HEK293 (cell line): Measurements from ENCODE around the gene RFX4.

ENCODE experiments used
- CTCF ChIA-PET: fragments of 350-600 bp; formaldehyde crosslinking; extraction: SDS; loops from one replicate; lab custom pipeline; 2021; ENCODE audit warnings: antibody characterized with exemption; lab: Yijun Ruan, JAX
- POLR2A ChIA-PET: fragments of 300-600 bp; formaldehyde crosslinking; extraction: SDS; loops from one replicate; lab custom pipeline; 2020; ENCODE audit warnings: antibody characterized with exemption, inconsistent platforms; lab: Yijun Ruan, JAX
- H3K27ac ChIP-seq: fragments of 200-500 bp; sonication (Bioruptor generic); 2 replicates; pipeline ENCODE4 v1.5.1; 2014; ENCODE audit warnings: low read depth, low read length, control low read depth, inconsistent platforms; ENCODE audit errors: extremely low read depth
- H3K36me3 ChIP-seq, 2 experiments: fragments of 200-500 bp in 1 of 2; sonication (Bioruptor generic) in 1 of 2; 1 replicate in 1 of 2; 2 replicates in 1 of 2; pipeline ENCODE4 v1.5.1; 2014 to 2017; ENCODE audit warnings: inconsistent platforms in 2 of 2, low read length in 2 of 2; ENCODE audit not compliant: control insufficient read depth in 2 of 2, insufficient read depth in 1 of 2
- H3K4me1 ChIP-seq: fragments of 200-500 bp; sonication (Bioruptor generic); 2 replicates; pipeline ENCODE4 v1.5.1; 2014; ENCODE audit warnings: mild to moderate bottlenecking, low read length, inconsistent platforms; ENCODE audit not compliant: control insufficient read depth, insufficient read depth
- H3K4me3 ChIP-seq: 2 replicates; pipeline ENCODE4 v1.5.1; 2011; ENCODE audit warnings: low read depth, mild to moderate bottlenecking, control low read depth, low read length, moderate library complexity
- H3K9me3 ChIP-seq: fragments of 200-500 bp; sonication (Bioruptor generic); 2 replicates; pipeline ENCODE4 v1.5.1; 2014; ENCODE audit warnings: low read depth, low read length, inconsistent platforms; ENCODE audit not compliant: control insufficient read depth, insufficient read depth
- CTCF ChIP-seq: fragments of 450-650 bp; formaldehyde crosslinking; IDR thresholded peaks from 2 replicates; pipeline ENCODE4 v1.5.1; 2016; ENCODE audit warnings: missing biosample characterization, missing genetic modification characterization
- HOXD13 ChIP-seq: sonication (generic); formaldehyde crosslinking; IDR thresholded peaks from 2 replicates; pipeline ENCODE4 v1.8.0; 2022; ENCODE audit warnings: missing genetic modification reagents, borderline replicate concordance
- MEIS1 ChIP-seq: sonication (generic); formaldehyde crosslinking; IDR thresholded peaks from 2 replicates; pipeline ENCODE4 v1.8.1; 2022; ENCODE audit warnings: missing genetic modification reagents, mild to moderate bottlenecking, borderline replicate concordance
- OSR2 ChIP-seq: fragments of 450-650 bp; formaldehyde crosslinking; IDR thresholded peaks from 2 replicates; pipeline ENCODE4 v1.5.1; 2016; ENCODE audit warnings: missing biosample characterization, missing genetic modification characterization
- SALL2 ChIP-seq: fragments of 450-650 bp; formaldehyde crosslinking; IDR thresholded peaks from 2 replicates; pipeline ENCODE4 v1.5.0; 2017; ENCODE audit warnings: missing biosample characterization, mild to moderate bottlenecking, missing genetic modification characterization, borderline replicate concordance
- SCRT2 ChIP-seq: fragments of 450-650 bp; formaldehyde crosslinking; IDR thresholded peaks from 2 replicates; pipeline ENCODE4 v1.5.1; 2016; ENCODE audit warnings: missing biosample characterization, missing genetic modification characterization
- SP3 ChIP-seq: fragments of 450-650 bp; formaldehyde crosslinking; IDR thresholded peaks from 2 replicates; pipeline ENCODE4 v1.5.1; 2016; ENCODE audit warnings: missing biosample characterization, missing genetic modification characterization
- YY1 ChIP-seq: fragments of 450-650 bp; formaldehyde crosslinking; IDR thresholded peaks from 2 replicates; pipeline ENCODE4 v1.5.1; 2018; ENCODE audit warnings: missing biosample characterization, missing genetic modification characterization
- ZBTB17 ChIP-seq: fragments of 450-650 bp; formaldehyde crosslinking; IDR thresholded peaks from 2 replicates; pipeline ENCODE4 v1.5.1; 2016; ENCODE audit warnings: missing biosample characterization, missing genetic modification characterization
- ZBTB8A ChIP-seq: fragments of 450-650 bp; formaldehyde crosslinking; IDR thresholded peaks from 2 replicates; pipeline ENCODE4 v1.5.1; 2016; ENCODE audit warnings: missing biosample characterization, missing genetic modification characterization
- ZNF140 ChIP-seq: fragments of 450-650 bp; formaldehyde crosslinking; IDR thresholded peaks from 2 replicates; pipeline ENCODE4 v1.5.1; 2016; ENCODE audit warnings: missing biosample characterization, missing genetic modification characterization
- ZNF146 ChIP-seq: fragments of 450-650 bp; formaldehyde crosslinking; IDR thresholded peaks from 2 replicates; pipeline ENCODE4 v1.5.1; 2016; ENCODE audit warnings: missing biosample characterization, missing genetic modification characterization
- ZNF16 ChIP-seq: fragments of 450-650 bp; formaldehyde crosslinking; IDR thresholded peaks from 2 replicates; pipeline ENCODE4 v1.5.1; 2016; ENCODE audit warnings: low read depth, missing biosample characterization, missing genetic modification characterization
- ZNF174 ChIP-seq: fragments of 450-650 bp; formaldehyde crosslinking; IDR thresholded peaks from 2 replicates; pipeline ENCODE4 v1.5.0; 2017; ENCODE audit warnings: missing biosample characterization, mild to moderate bottlenecking, missing genetic modification characterization
- ZNF19 ChIP-seq: fragments of 450-650 bp; formaldehyde crosslinking; IDR thresholded peaks from 2 replicates; pipeline ENCODE4; 2016; ENCODE audit warnings: missing biosample characterization, missing genetic modification characterization, low read depth
- ZNF221 ChIP-seq: fragments of 450-650 bp; formaldehyde crosslinking; IDR thresholded peaks from 2 replicates; pipeline ENCODE4 v1.5.1; 2017; ENCODE audit warnings: missing biosample characterization, missing genetic modification characterization, borderline replicate concordance
- ZNF239 ChIP-seq: fragments of 450-650 bp; formaldehyde crosslinking; IDR thresholded peaks from 2 replicates; pipeline ENCODE4 v1.5.1; 2016; ENCODE audit warnings: missing biosample characterization, missing genetic modification characterization
- ZNF24 ChIP-seq: fragments of 450-650 bp; formaldehyde crosslinking; IDR thresholded peaks from 2 replicates; pipeline ENCODE4 v1.5.1; 2016; ENCODE audit warnings: missing biosample characterization, missing genetic modification characterization
- ZNF354C ChIP-seq: fragments of 450-650 bp; formaldehyde crosslinking; IDR thresholded peaks from 2 replicates; pipeline ENCODE4 v1.5.1; 2016; ENCODE audit warnings: missing biosample characterization, missing genetic modification characterization, low read depth, borderline replicate concordance
- ZNF362 ChIP-seq: fragments of 450-650 bp; formaldehyde crosslinking; IDR thresholded peaks from 2 replicates; pipeline ENCODE4 v1.5.1; 2016; ENCODE audit warnings: missing biosample characterization, missing genetic modification characterization
- ZNF366 ChIP-seq: fragments of 450-650 bp; formaldehyde crosslinking; conservative IDR thresholded peaks from 2 replicates; pipeline ENCODE4 v1.5.1; 2016; ENCODE audit warnings: missing biosample characterization, missing genetic modification characterization
- ZNF37A ChIP-seq: fragments of 450-650 bp; IDR thresholded peaks from 2 replicates; pipeline ENCODE4 v1.5.1; 2018; ENCODE audit warnings: missing biosample characterization, missing genetic modification characterization
- ZNF426 ChIP-seq: fragments of 450-650 bp; formaldehyde crosslinking; IDR thresholded peaks from 2 replicates; pipeline ENCODE4 v1.5.1; 2017; ENCODE audit warnings: missing biosample characterization, missing genetic modification characterization, mild to moderate bottlenecking, inconsistent platforms, moderate library complexity
- ZNF449 ChIP-seq: fragments of 450-650 bp; formaldehyde crosslinking; IDR thresholded peaks from 2 replicates; pipeline ENCODE4 v1.5.1; 2017; ENCODE audit warnings: missing biosample characterization, mild to moderate bottlenecking, missing genetic modification characterization, moderate library complexity
- ZNF530 ChIP-seq: fragments of 450-650 bp; formaldehyde crosslinking; IDR thresholded peaks from 2 replicates; pipeline ENCODE4 v1.5.1; 2016; ENCODE audit warnings: low read depth, missing biosample characterization, missing genetic modification characterization
- ZNF626 ChIP-seq: fragments of 450-650 bp; sonication (Bioruptor Pico); formaldehyde crosslinking; IDR thresholded peaks from 2 replicates; pipeline ENCODE4 v1.5.1; 2018; ENCODE audit warnings: missing biosample characterization, missing genetic modification characterization, inconsistent platforms
- ZNF791 ChIP-seq: fragments of 450-650 bp; formaldehyde crosslinking; IDR thresholded peaks from 2 replicates; pipeline ENCODE4 v1.5.1; 2016; ENCODE audit warnings: missing biosample characterization, missing genetic modification characterization
- ZNF837 ChIP-seq: fragments of 450-650 bp; formaldehyde crosslinking; IDR thresholded peaks from 2 replicates; pipeline ENCODE4 v1.5.1; 2016; ENCODE audit warnings: missing biosample characterization, missing genetic modification characterization
- ZSCAN16 ChIP-seq: fragments of 450-650 bp; formaldehyde crosslinking; IDR thresholded peaks from 2 replicates; pipeline ENCODE4 v1.5.1; 2016; ENCODE audit warnings: missing biosample characterization, missing genetic modification characterization
- ZSCAN30 ChIP-seq: fragments of 450-650 bp; IDR thresholded peaks from 2 replicates; pipeline ENCODE4 v1.5.1; 2018; ENCODE audit warnings: missing biosample characterization, mild to moderate bottlenecking, missing genetic modification characterization, moderate library complexity

The RFX4 gene

GRCh38 chr12:106551410-106551809 lies 31.4 kb upstream of the RFX4 start (continued):
- no peak for TF ChIP-seq SP3 (tag by site-specific recombination)
- no peak for TF ChIP-seq ZNF426 (tag by site-specific recombination)
- TF ChIP-seq YY1 (tag by site-specific recombination): no peak

GRCh38 chr12:106552228-106552627 lies 30.6 kb upstream of the RFX4 start:
- ChIA-PET POLR2A (no interaction called here), CTCF (interaction anchor here (0.6 kb wide), 1 partner anchor 290 kb away, joined by 3 read pairs; no protein-coding TSS in a partner anchor)
- H3K9me3 ChIP-seq: no peaks in the 10 kb centered on the region
- no peak overlapping the region for H3K27ac ChIP-seq
- H3K4me1 ChIP-seq: no peaks in the 10 kb centered on the region
- H3K36me3 ChIP-seq: no peaks in the 10 kb centered on the region
- H3K4me3 ChIP-seq: no peak overlapping the region
- TF ChIP-seq ZNF366 (tag by site-specific recombination) (no peak), ZNF146 (peak; percentile 81), ZNF140 (tag by site-specific recombination) (no peak)

GRCh38 chr12:106564678-106565329 lies 18.0 kb upstream of the RFX4 start:
- CTCF ChIA-PET: no interaction called here
- Histone ChIP-seq H3K36me3 (no peaks in the 10 kb centered on the region), H3K4me1 (no peaks in the 10 kb centered on the region), H3K27ac (no peak overlapping the region), H3K4me3 (no peak overlapping the region), H3K9me3 (no peaks in the 10 kb centered on the region)
- POLR2A ChIA-PET: no interaction called here
- TF ChIP-seq ZNF19 (tag by site-specific recombination) (no peak), SALL2 (tag by site-specific recombination) (no peak), ZNF174 (no peak), HOXD13 (no peak), ZNF449 (tag by site-specific recombination) (no peak), OSR2 (tag by site-specific recombination) (no peak), ZNF24 (no peak), ZNF626 (no peak), ZNF530 (tag by site-specific recombination) (no peak), ZSCAN16 (tag by site-specific recombination) (no peak), ZNF791 (no peak), ZNF221 (tag by site-specific recombination) (no peak), ZSCAN30 (tag by site-specific recombination) (no peak), ZBTB8A (tag by site-specific recombination) (no peak)

- H3K9me3 ChIP-seq: no peaks in the 10 kb centered on the region
- no peak overlapping the region for H3K4me3 ChIP-seq
- H3K36me3 ChIP-seq: no peaks in the 10 kb centered on the region
- H3K4me1 ChIP-seq: no peaks in the 10 kb centered on the region
- CTCF ChIA-PET: no interaction called here
- H3K27ac ChIP-seq: no peak overlapping the region
- POLR2A ChIA-PET: no interaction called here
- no peak for TF ChIP-seq ZNF837 (tag by site-specific recombination)
- TF ChIP-seq SCRT2 (tag by site-specific recombination): no peak
- no peak for TF ChIP-seq ZNF16 (tag by site-specific recombination)
- no peak for TF ChIP-seq ZBTB17 (tag by site-specific recombination)
- TF ChIP-seq ZNF140 (tag by site-specific recombination): no peak
- TF ChIP-seq ZNF354C (tag by site-specific recombination): no peak
- TF ChIP-seq CTCF: no peak
- TF ChIP-seq ZNF362: no peak
- TF ChIP-seq ZNF239 (tag by site-specific recombination): no peak
- no peak for TF ChIP-seq MEIS1 (CRISPR knock-in tag)
- TF ChIP-seq ZNF37A: no peak
Observed at GRCh38 chr12:106566771-106567170, 16.0 kb upstream of the RFX4 start.
